ENCODE data around the gene KMT2B.
"Not testable (repeated sequence)": the region's sequence is repeated elsewhere in the genome, so short reads cannot be mapped to it uniquely, and the experiment has no call there.

KMT2B gene

GRCh38 chr19:35717665-35718344, at the start of gene KMT2B:
TSS of gene KMT2B (plus strand) at chr19:35718003. CDS start at chr19:35718019, 16 bp downstream.
- intact Hi-C loops (cut with DNase I) = loop anchor here (1.0 kb wide), 1 partner anchor 173 kb away; the partner anchor contains the start of gene TMEM147
- DNase-seq = peak in 1 of 10 donors; percentile 91

GRCh38 chr19:35669566-35669965, 48.2 kb upstream of the KMT2B start:
- DNase-seq = no peak

GRCh38 chr19:35669974-35670373, 47.8 kb upstream of the KMT2B start:
- DNase-seq = no peak
- intact Hi-C loops (cut with DNase I) = no loop called here

More at GRCh38 chr19:35669566-35669965, 48.2 kb upstream of the KMT2B start:
- intact Hi-C loops (cut with DNase I) = no loop called here

GRCh38 chr19:35670686-35671085, 47.1 kb upstream of the KMT2B start:
- intact Hi-C loops (cut with DNase I) = no loop called here
- DNase-seq = no peak

- no peak for DNase-seq
- intact Hi-C loops (cut with DNase I) = no loop called here
Measured at GRCh38 chr19:35671818-35672217, 46.0 kb upstream of the KMT2B start.

GRCh38 chr19:35673121-35673804, 44.5 kb upstream of the KMT2B start:
- intact Hi-C loops (cut with DNase I) = no loop called here
- DNase-seq = no peak

- no peak for DNase-seq
- intact Hi-C loops (cut with DNase I) = no loop called here
Measured at GRCh38 chr19:35675589-35676140, 42.1 kb upstream of the KMT2B start.

- intact Hi-C loops (cut with DNase I) = loop anchor here (5.0 kb wide), 1 partner anchor 242 kb away; no protein-coding TSS in a partner anchor
- DNase-seq = no peak
Measured at GRCh38 chr19:35689836-35690235, 28.0 kb upstream of the KMT2B start.

GRCh38 chr19:35691106-35691505, 26.7 kb upstream of the KMT2B start:
- not testable (repeated sequence) for DNase-seq
- intact Hi-C loops (cut with DNase I) = loop anchor here (5.0 kb wide), 1 partner anchor 241 kb away; no protein-coding TSS in a partner anchor

- no peak for DNase-seq
- intact Hi-C loops (cut with DNase I) = loop anchor here (5.0 kb wide), 1 partner anchor 240 kb away; no protein-coding TSS in a partner anchor
Measured at GRCh38 chr19:35692010-35692409, 25.8 kb upstream of the KMT2B start.

- DNase-seq = no peak
- intact Hi-C loops (cut with DNase I) = loop anchor here (5.0 kb wide), 1 partner anchor 239 kb away; no protein-coding TSS in a partner anchor
Measured at GRCh38 chr19:35693422-35693821, 24.4 kb upstream of the KMT2B start.

- peak; percentile 66 to 98 (median 84) for DNase-seq
- intact Hi-C loops (cut with DNase I) = loop anchor here (1.0 to 5.0 kb wide), 2 partner anchors 22 to 238 kb away; no protein-coding TSS in a partner anchor
Measured at GRCh38 chr19:35693835-35694599, 23.8 kb upstream of the KMT2B start.

- DNase-seq = no peak
- intact Hi-C loops (cut with DNase I) = no loop called here
Measured at GRCh38 chr19:35695895-35696422, 21.8 kb upstream of the KMT2B start.

GRCh38 chr19:35696835-35697234, 21.0 kb upstream of the KMT2B start:
- intact Hi-C loops (cut with DNase I) = no loop called here
- DNase-seq = no peak

GRCh38 chr19:35702223-35703012, 15.4 kb upstream of the KMT2B start:
- intact Hi-C loops (cut with DNase I) = no loop called here

GRCh38 chr19:35703343-35703742, 14.5 kb upstream of the KMT2B start:
- DNase-seq = peak in 1 of 10 donors; percentile 46
- intact Hi-C loops (cut with DNase I) = no loop called here

More at GRCh38 chr19:35702223-35703012, 15.4 kb upstream of the KMT2B start:
- DNase-seq = peak; percentile 95 to 100 (median 98)

- intact Hi-C loops (cut with DNase I) = no loop called here
- DNase-seq = no peak
Measured at GRCh38 chr19:35704218-35704617, 13.6 kb upstream of the KMT2B start, which contains the start of gene ZBTB32. TSS of gene ZBTB32 (plus strand) at chr19:35704558. CDS start at chr19:35714627, 10,069 bp downstream.

GRCh38 chr19:35708391-35708790, 9.4 kb upstream of the KMT2B start:
- DNase-seq = no peak
- intact Hi-C loops (cut with DNase I) = no loop called here

Data from posterior cingulate gyrus (tissue), 11 donors.